Adrenal gland (tissue), 5 donors: ENCODE measurements around the gene PIGX.

ENCODE experiments used
- CTCF ChIP-seq, 6 experiments: fragments of 450-650 bp in 4 of 6; fragments of 200-600 bp in 2 of 6; sonication (generic) in 1 of 6; IDR thresholded peaks; 1 replicate in 5 of 6; 2 replicates in 1 of 6; pipeline versions ENCODE4 v1.5.1 to v1.8.0; 2016 to 2021; ENCODE audit warnings: antibody characterized with exemption in 6 of 6, mild to moderate bottlenecking in 2 of 6, moderate library complexity in 1 of 6
- POLR2A ChIP-seq, 2 donors: fragments of 450-650 bp; IDR thresholded peaks; one replicate each; pipeline ENCODE4 v1.6.1; 2017; ENCODE audit warnings: antibody characterized with exemption in 2 of 2, mild to moderate bottlenecking in 2 of 2, moderate library complexity in 1 of 2
- donor health status: DM: no; HTN: no; CAD: no.

GRCh38 chr3:196708467-196708866 lies 3.7 kb upstream of the PIGX start:
- TF ChIP-seq POLR2A (IDR thresholded peaks at IDR 0.05) (no peak), CTCF (IDR thresholded peaks at IDR 0.05) (no peak)
